Measurements from ENCODE around the gene HSP90AB1. TPM values are rescaled to one million over a fixed set of nuclear protein-coding genes. Genes with fewer than 3 reads are reported as not detected.

The HSP90AB1 gene
- total RNA-seq, 2 donors from 2014 or later = 405 to 695 TPM

DNA sequence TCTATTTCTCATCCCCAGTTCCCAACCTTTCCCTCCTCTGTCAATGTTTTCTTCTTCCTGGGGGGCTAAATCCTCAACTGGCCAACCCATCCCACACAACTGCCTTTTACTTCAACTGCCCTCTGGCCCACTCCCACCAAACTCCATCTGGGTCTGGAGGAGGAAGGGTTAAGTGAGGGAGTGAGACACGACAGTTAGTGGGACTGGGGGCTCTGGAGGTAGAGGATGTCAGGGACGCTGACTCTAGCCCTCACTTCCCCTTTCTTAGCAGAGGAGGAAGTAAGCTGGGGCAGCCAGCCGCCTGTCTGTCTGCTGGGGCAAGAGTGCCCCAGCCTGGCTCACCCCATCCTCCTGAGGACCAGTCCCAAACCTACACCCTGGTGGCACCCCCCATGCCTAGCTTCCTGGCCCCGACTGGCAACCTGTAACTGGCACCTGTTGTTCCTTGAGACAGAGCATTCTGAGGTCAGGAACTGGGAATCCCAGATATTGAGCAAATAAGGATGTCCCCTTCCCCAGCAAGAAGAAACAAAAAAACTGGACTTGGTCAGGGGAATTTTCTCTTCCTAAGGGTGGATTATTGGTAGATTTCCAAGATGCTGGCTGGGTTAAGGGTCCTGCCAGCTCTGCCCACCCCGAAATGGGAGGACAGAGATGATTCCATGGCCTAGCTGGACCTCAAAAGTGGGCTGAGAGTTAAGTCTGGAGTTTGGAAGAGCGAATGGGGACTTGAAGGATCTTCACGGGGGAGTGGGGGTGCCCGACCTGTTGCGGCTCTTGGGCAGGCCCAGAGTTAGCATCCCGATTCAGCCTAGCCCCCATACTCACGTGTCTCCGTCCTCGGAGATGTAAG is 17.5 kb downstream of the HSP90AB1 start:
- ATAC-seq (ENCODE audit: insufficient number of reproducible peaks, low FRiP score, low read depth) = no peak
- TF ChIP-seq, protein P1, sequence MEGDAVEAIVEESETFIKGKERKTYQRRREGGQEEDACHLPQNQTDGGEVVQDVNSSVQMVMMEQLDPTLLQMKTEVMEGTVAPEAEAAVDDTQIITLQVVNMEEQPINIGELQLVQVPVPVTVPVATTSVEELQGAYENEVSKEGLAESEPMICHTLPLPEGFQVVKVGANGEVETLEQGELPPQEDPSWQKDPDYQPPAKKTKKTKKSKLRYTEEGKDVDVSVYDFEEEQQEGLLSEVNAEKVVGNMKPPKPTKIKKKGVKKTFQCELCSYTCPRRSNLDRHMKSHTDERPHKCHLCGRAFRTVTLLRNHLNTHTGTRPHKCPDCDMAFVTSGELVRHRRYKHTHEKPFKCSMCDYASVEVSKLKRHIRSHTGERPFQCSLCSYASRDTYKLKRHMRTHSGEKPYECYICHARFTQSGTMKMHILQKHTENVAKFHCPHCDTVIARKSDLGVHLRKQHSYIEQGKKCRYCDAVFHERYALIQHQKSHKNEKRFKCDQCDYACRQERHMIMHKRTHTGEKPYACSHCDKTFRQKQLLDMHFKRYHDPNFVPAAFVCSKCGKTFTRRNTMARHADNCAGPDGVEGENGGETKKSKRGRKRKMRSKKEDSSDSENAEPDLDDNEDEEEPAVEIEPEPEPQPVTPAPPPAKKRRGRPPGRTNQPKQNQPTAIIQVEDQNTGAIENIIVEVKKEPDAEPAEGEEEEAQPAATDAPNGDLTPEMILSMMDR (IDR thresholded peaks at IDR 0.05) = no peak
- peaks cover 27 to 31% of the 10 kb centered on the region in 2 donors for H3K4me1 ChIP-seq (ENCODE audit: control insufficient read depth in 1 of 2, low read depth in 2 of 2)
- H3K4me3 ChIP-seq = peak overlapping the region; percentile 91
- H3K9me3 ChIP-seq = no peaks in the 10 kb centered on the region
- peak overlapping the region in 1 of 2 donors; percentile 80 for H3K27ac ChIP-seq
- no peaks in the 10 kb centered on the region for H3K36me3 ChIP-seq
- DNase-seq (ENCODE audit: low spot score) = no peak
- H3K27me3 ChIP-seq (replicated peaks; ENCODE audit: insufficient read depth) = no peaks in the 10 kb centered on the region

- DNase-seq (ENCODE audit: low spot score) (peak; percentile 83), ATAC-seq (ENCODE audit: insufficient number of reproducible peaks, low FRiP score, low read depth) (peak; percentile 85)
- Histone ChIP-seq H3K36me3 (no peaks in the 10 kb centered on the region), H3K27ac (peak within 1 kb of the TSS; percentile 21 to 80), H3K27me3 (replicated peaks; ENCODE audit: insufficient read depth) (peaks cover 4% of the 10 kb centered on the region), H3K4me1 (ENCODE audit: control insufficient read depth in 1 of 2, low read depth in 2 of 2) (peaks cover 27 to 31% of the 10 kb centered on the region in 2 donors), H3K9me3 (no peaks in the 10 kb centered on the region), H3K4me3 (peak within 1 kb of the TSS; percentile 91)
- TF ChIP-seq, protein P1 (IDR thresholded peaks at IDR 0.05) = no peak
These were observed 18.3 kb downstream of the HSP90AB1 start, which contains the start of gene NFKBIE for GRCh38 chr6:44265007-44265721. Gene NFKBIE (minus strand): TSS chr6:44265551. CDS start chr6:44265346, 205 bp downstream.

DNA sequence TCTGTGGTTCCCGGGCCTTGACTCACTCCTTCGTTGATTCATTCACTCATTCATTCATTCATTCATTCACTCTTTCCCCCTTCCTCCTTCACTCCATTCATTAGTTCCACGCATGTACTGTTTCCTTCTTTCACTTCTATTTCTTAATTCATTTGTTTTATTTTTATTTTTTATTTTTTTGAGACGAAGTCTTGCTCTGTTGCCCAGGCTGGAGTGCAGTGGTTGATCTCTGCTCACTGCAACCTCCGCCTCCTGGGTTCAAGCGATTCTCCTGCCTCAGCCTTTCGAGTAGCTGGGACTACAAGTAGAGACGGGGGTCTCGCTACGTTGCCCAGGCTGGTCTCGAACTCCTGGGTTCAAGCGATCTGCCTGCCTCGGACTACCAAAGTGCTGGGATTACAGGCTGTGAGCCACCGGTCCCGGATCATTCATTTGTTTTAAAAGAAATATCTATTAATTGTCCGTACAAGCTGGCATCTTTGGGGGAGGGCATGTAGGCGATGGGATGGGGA is 18.9 kb downstream of the HSP90AB1 start:
- ATAC-seq (ENCODE audit: insufficient number of reproducible peaks, low FRiP score, low read depth) (no peak), DNase-seq (ENCODE audit: low spot score) (no peak)
- TF ChIP-seq, protein P1 (IDR thresholded peaks at IDR 0.05) = no peak
- Histone ChIP-seq H3K27ac (no peak overlapping the region), H3K27me3 (replicated peaks; ENCODE audit: insufficient read depth) (peaks cover 4% of the 10 kb centered on the region), H3K4me1 (ENCODE audit: control insufficient read depth in 1 of 2, low read depth in 2 of 2) (peaks cover 27 to 31% of the 10 kb centered on the region in 2 donors), H3K9me3 (no peaks in the 10 kb centered on the region), H3K4me3 (peak overlapping the region; percentile 91), H3K36me3 (no peaks in the 10 kb centered on the region)

DNA sequence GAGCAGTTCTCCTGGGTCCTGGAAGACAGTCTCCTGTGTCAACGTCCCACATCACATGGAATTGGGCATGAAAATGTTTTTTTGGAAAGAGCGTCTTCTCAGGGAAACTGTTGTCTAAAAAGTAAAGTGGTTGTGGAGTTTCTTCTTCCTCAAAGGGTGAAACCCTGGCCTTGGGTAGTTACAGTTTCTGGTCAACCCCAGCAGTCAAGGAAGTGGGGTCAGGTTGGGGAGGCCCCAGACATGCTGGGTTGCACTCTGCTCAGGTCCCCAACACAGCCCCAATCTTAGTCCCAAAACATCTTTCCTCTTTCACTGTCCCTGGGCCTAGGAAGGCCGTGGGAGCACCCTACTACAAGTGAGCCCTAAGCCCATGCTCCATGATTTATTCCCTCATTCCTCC is 19.4 kb downstream of the HSP90AB1 start:
- H3K27ac ChIP-seq = no peak overlapping the region
- peaks cover 27 to 31% of the 10 kb centered on the region in 2 donors for H3K4me1 ChIP-seq (ENCODE audit: control insufficient read depth in 1 of 2, low read depth in 2 of 2)
- no peaks in the 10 kb centered on the region for H3K36me3 ChIP-seq
- TF ChIP-seq, protein P1 (IDR thresholded peaks at IDR 0.05) = no peak
- H3K27me3 ChIP-seq (replicated peaks; ENCODE audit: insufficient read depth) = peaks cover 4% of the 10 kb centered on the region
- no peak overlapping the region for H3K4me3 ChIP-seq
- no peaks in the 10 kb centered on the region for H3K9me3 ChIP-seq
- no peak for DNase-seq (ENCODE audit: low spot score)
- no peak for ATAC-seq (ENCODE audit: insufficient number of reproducible peaks, low FRiP score, low read depth)

- Histone ChIP-seq H3K9me3 (no peaks in the 10 kb centered on the region), H3K4me1 (ENCODE audit: control insufficient read depth in 1 of 2, low read depth in 2 of 2) (peaks cover 25 to 30% of the 10 kb centered on the region in 2 donors), H3K27ac (no peak overlapping the region), H3K4me3 (no peak overlapping the region), H3K36me3 (no peaks in the 10 kb centered on the region), H3K27me3 (replicated peaks; ENCODE audit: insufficient read depth) (peaks cover 4% of the 10 kb centered on the region)
- DNase-seq (ENCODE audit: low spot score) = no peak
- TF ChIP-seq, protein P1 (IDR thresholded peaks at IDR 0.05) = no peak
- no peak for ATAC-seq (ENCODE audit: insufficient number of reproducible peaks, low FRiP score, low read depth)
These were observed 20.4 kb downstream of the HSP90AB1 start for GRCh38 chr6:44267252-44267651.

All from thoracic aorta (tissue), 2 donors.